Activated T-cell treated with anti-CD3 and anti-CD28 coated beads, Interleukin-2, amount 50 U/mL, for 1 hour (primary cell): ENCODE measurements around the gene FHL3.

Experiments
- DNase-seq: peaks from one replicate; pipeline ENCODE4 v3.0.0-alpha.2; 2020

FHL3 gene

GRCh38 chr1:38012363-38013226 is 7.3 kb upstream of the FHL3 start, which contains the start of gene UTP11:
UTP11 (plus strand) TSS chr1:38012734; CDS start chr1:38012803, 69 bp downstream.
- peak; percentile 85 for DNase-seq

- DNase-seq: no peak
Measured at GRCh38 chr1:38009841-38010180, 4.5 kb upstream of the FHL3 start.

- peak; percentile 35 for DNase-seq
Measured at GRCh38 chr1:38009088-38009840, 4.0 kb upstream of the FHL3 start.

- peak; percentile 20 for DNase-seq
Measured at GRCh38 chr1:38006008-38006828, 904 bp upstream of the FHL3 start.

GRCh38 chr1:38004284-38005108 is 818 bp downstream of the FHL3 start:
- no peak for DNase-seq

- no peak for DNase-seq
Measured at GRCh38 chr1:38003261-38004250, 1.8 kb downstream of the FHL3 start.

- DNase-seq: no peak
Measured at GRCh38 chr1:38000529-38001455, 4.5 kb downstream of the FHL3 start.

GRCh38 chr1:38000233-38000528 is 5.1 kb downstream of the FHL3 start:
- DNase-seq: no peak

GRCh38 chr1:37999430-38000232 is 5.7 kb downstream of the FHL3 start:
- DNase-seq: no peak

- DNase-seq: no peak
Measured at GRCh38 chr1:37998913-37999429, 6.3 kb downstream of the FHL3 start.

- no peak for DNase-seq
Measured at GRCh38 chr1:37998089-37998808, 7.1 kb downstream of the FHL3 start.

GRCh38 chr1:37997256-37998088 is 7.8 kb downstream of the FHL3 start:
- DNase-seq: no peak

GRCh38 chr1:37995751-37996345 is 9.5 kb downstream of the FHL3 start:
- no peak for DNase-seq

- DNase-seq: no peak
Measured at GRCh38 chr1:37994886-37995566, 10.3 kb downstream of the FHL3 start.

- no peak for DNase-seq
Measured at GRCh38 chr1:37989361-37989930, 15.9 kb downstream of the FHL3 start.

GRCh38 chr1:37987679-37988078 is 17.6 kb downstream of the FHL3 start:
- no peak for DNase-seq
